Measurements from ENCODE around the gene SLAMF8. TPM values are rescaled to one million over a fixed set of nuclear protein-coding genes. Genes with fewer than 3 reads are reported as not detected.

Gene SLAMF8
- total RNA-seq, 1 donor from 2014 or later: not detected

- Mint-ChIP-seq H3K4me1 (peaks cover 30% of the 10 kb centered on the region), H3K27ac (no peak overlapping the region), H3K36me3 (no peaks in the 10 kb centered on the region), H3K9me3 (no peaks in the 10 kb centered on the region), H3K27me3 (ENCODE audit: low read depth) (peaks cover 32% of the 10 kb centered on the region), H3K4me3 (no peak overlapping the region)
- no peak for DNase-seq (ENCODE audit: low spot score in 2 of 2, unreplicated experiment in 2 of 2)
- no peak for TF ChIP-seq CTCF (IDR thresholded peaks at IDR 0.05; ENCODE audit: unreplicated experiment)
These were observed 5.4 kb upstream of the SLAMF8 start for GRCh38 chr1:159821171-159821867.

GRCh38 chr1:159823406-159823805, 3.3 kb upstream of the SLAMF8 start:
- H3K36me3 Mint-ChIP-seq: no peaks in the 10 kb centered on the region

GRCh38 chr1:159825564-159825963, 1.1 kb upstream of the SLAMF8 start:
- Mint-ChIP-seq H3K4me1 (peaks cover 43% of the 10 kb centered on the region), H3K27me3 (ENCODE audit: low read depth) (peaks cover 26% of the 10 kb centered on the region), H3K27ac (no peak overlapping the region), H3K9me3 (no peaks in the 10 kb centered on the region), H3K4me3 (no peak overlapping the region), H3K36me3 (no peaks in the 10 kb centered on the region)
- TF ChIP-seq CTCF (IDR thresholded peaks at IDR 0.05; ENCODE audit: unreplicated experiment): no peak
- DNase-seq (ENCODE audit: low spot score in 2 of 2, unreplicated experiment in 2 of 2): no peak

More at GRCh38 chr1:159823406-159823805, 3.3 kb upstream of the SLAMF8 start:
- Mint-ChIP-seq H3K4me1 (peaks cover 38% of the 10 kb centered on the region), H3K9me3 (no peaks in the 10 kb centered on the region), H3K4me3 (no peak overlapping the region), H3K27me3 (ENCODE audit: low read depth) (peaks cover 31% of the 10 kb centered on the region), H3K27ac (no peak overlapping the region)
- TF ChIP-seq CTCF (IDR thresholded peaks at IDR 0.05; ENCODE audit: unreplicated experiment): no peak
- DNase-seq (ENCODE audit: low spot score in 2 of 2, unreplicated experiment in 2 of 2): no peak

GRCh38 chr1:159827102-159827490, 423 bp downstream of the SLAMF8 start:
- H3K4me1 Mint-ChIP-seq: peaks cover 46% of the 10 kb centered on the region
- no peak for TF ChIP-seq CTCF (IDR thresholded peaks at IDR 0.05; ENCODE audit: unreplicated experiment)
- H3K9me3 Mint-ChIP-seq: no peaks in the 10 kb centered on the region
- DNase-seq (ENCODE audit: low spot score in 2 of 2, unreplicated experiment in 2 of 2): no peak
- H3K27me3 Mint-ChIP-seq (ENCODE audit: low read depth): peaks cover 18% of the 10 kb centered on the region
- no peak overlapping the region for H3K27ac Mint-ChIP-seq
- no peak overlapping the region for H3K4me3 Mint-ChIP-seq
- H3K36me3 Mint-ChIP-seq: no peaks in the 10 kb centered on the region

- H3K27me3 Mint-ChIP-seq (ENCODE audit: low read depth): peaks cover 14% of the 10 kb centered on the region
- H3K4me3 Mint-ChIP-seq: no peak overlapping the region
- H3K4me1 Mint-ChIP-seq: peaks cover 46% of the 10 kb centered on the region
These were observed 876 bp downstream of the SLAMF8 start for GRCh38 chr1:159827549-159827948.

More at GRCh38 chr1:159827549-159827948, 876 bp downstream of the SLAMF8 start:
- no peaks in the 10 kb centered on the region for H3K9me3 Mint-ChIP-seq
- no peaks in the 10 kb centered on the region for H3K36me3 Mint-ChIP-seq
- H3K27ac Mint-ChIP-seq: no peak overlapping the region
- DNase-seq (ENCODE audit: low spot score in 2 of 2, unreplicated experiment in 2 of 2): no peak
- TF ChIP-seq CTCF (IDR thresholded peaks at IDR 0.05; ENCODE audit: unreplicated experiment): no peak
